HL-60 (cell line): ENCODE data around the gene ROCK2.
"Not testable (repeated sequence)": the region's sequence is repeated elsewhere in the genome, so short reads cannot be mapped to it uniquely, and the experiment has no call there.

Experiments
- DNase-seq, 2 experiments: peaks; one replicate each; pipeline ENCODE4 v3.0.0-alpha.2; 2010 to 2020; ENCODE audit warnings: low read depth in 1 of 2, low spot score in 1 of 2
- H3K27ac ChIP-seq: fragments of 250-450 bp; sonication (Bioruptor Pico); replicated peaks from 2 replicates; pipeline ENCODE4 v1.5.1; 2020; ENCODE audit warnings: mild to moderate bottlenecking, moderate library complexity
- H3K27me3 ChIP-seq: fragments of 250-450 bp; sonication (Bioruptor Pico); 2 replicates; pipeline ENCODE4 v1.5.1; 2021; ENCODE audit warnings: mild to moderate bottlenecking, moderate library complexity; ENCODE audit not compliant: insufficient read depth, poor library complexity, severe bottlenecking
- H3K4me3 ChIP-seq: replicated peaks from 2 replicates; pipeline ENCODE4 v1.5.1; 2011; ENCODE audit warnings: mild to moderate bottlenecking, control low read depth, low read length; ENCODE audit not compliant: insufficient read depth
- CTCF ChIP-seq: IDR thresholded peaks from one replicate; pipeline ENCODE4 v1.5.1; 2011; ENCODE audit warnings: low read length, control low read depth, inconsistent platforms; ENCODE audit not compliant: insufficient read depth
- GABPA ChIP-seq: IDR thresholded peaks from 2 replicates; pipeline ENCODE4 v1.6.1; 2012; ENCODE audit warnings: low read depth
- POLR2AphosphoS5 ChIP-seq: IDR thresholded peaks from 2 replicates; pipeline ENCODE4 v1.6.1; 2012; ENCODE audit warnings: low read depth
- REST ChIP-seq: IDR thresholded peaks from 2 replicates; pipeline ENCODE4 v1.6.1; 2012; ENCODE audit warnings: low read depth; ENCODE audit not compliant: insufficient replicate concordance
- SPI1 ChIP-seq: IDR thresholded peaks from 2 replicates; pipeline ENCODE4 v1.6.1; 2012; ENCODE audit warnings: low read depth, mild to moderate bottlenecking, borderline replicate concordance

ROCK2 gene

GRCh38 chr2:11256166-11256565, 88.3 kb downstream of the ROCK2 start:
- H3K27ac ChIP-seq: no peak overlapping the region
- H3K27me3 ChIP-seq: no peaks in the 10 kb centered on the region
- no peak for DNase-seq
- no peak for TF ChIP-seq SPI1
- no peak for TF ChIP-seq REST
- no peak for TF ChIP-seq CTCF
- no peak for TF ChIP-seq POLR2AphosphoS5
- no peak for TF ChIP-seq GABPA
- no peak overlapping the region for H3K4me3 ChIP-seq

- no peak for DNase-seq
These were observed 90.3 kb downstream of the ROCK2 start for GRCh38 chr2:11254100-11254536.

GRCh38 chr2:11252458-11252857, 92.0 kb downstream of the ROCK2 start:
- H3K27ac ChIP-seq, DNase-seq, H3K4me3 ChIP-seq, H3K27me3 ChIP-seq: not testable (repeated sequence)

More at GRCh38 chr2:11254100-11254536, 90.3 kb downstream of the ROCK2 start:
- no peak overlapping the region for H3K4me3 ChIP-seq
- no peak for TF ChIP-seq POLR2AphosphoS5
- no peaks in the 10 kb centered on the region for H3K27me3 ChIP-seq
- H3K27ac ChIP-seq: no peak overlapping the region

GRCh38 chr2:11250400-11251196, 93.8 kb downstream of the ROCK2 start:
- TF ChIP-seq REST (no peak), POLR2AphosphoS5 (no peak), SPI1 (no peak), GABPA (no peak), CTCF (no peak)
- no peaks in the 10 kb centered on the region for H3K27me3 ChIP-seq
- no peak overlapping the region for H3K27ac ChIP-seq
- DNase-seq: no peak
- H3K4me3 ChIP-seq: no peak overlapping the region

GRCh38 chr2:11245322-11245721, 99.1 kb downstream of the ROCK2 start:
- DNase-seq: no peak
- Histone ChIP-seq H3K27me3 (no peaks in the 10 kb centered on the region), H3K4me3 (no peak overlapping the region), H3K27ac (no peak overlapping the region)
- TF ChIP-seq POLR2AphosphoS5: no peak
- no peak for TF ChIP-seq GABPA
- no peak for TF ChIP-seq REST
